Measurements from ENCODE around the gene PCBP2. TPM values are rescaled to one million over a fixed set of nuclear protein-coding genes. Genes with fewer than 3 reads are reported as not detected.

Gene PCBP2
- total and polyA plus RNA-seq, 10 of the 15 experiments (the other 5 are each of a cell fraction or from before 2014, with no cell fraction given) = 109 to 803 (median 327) TPM

DNA sequence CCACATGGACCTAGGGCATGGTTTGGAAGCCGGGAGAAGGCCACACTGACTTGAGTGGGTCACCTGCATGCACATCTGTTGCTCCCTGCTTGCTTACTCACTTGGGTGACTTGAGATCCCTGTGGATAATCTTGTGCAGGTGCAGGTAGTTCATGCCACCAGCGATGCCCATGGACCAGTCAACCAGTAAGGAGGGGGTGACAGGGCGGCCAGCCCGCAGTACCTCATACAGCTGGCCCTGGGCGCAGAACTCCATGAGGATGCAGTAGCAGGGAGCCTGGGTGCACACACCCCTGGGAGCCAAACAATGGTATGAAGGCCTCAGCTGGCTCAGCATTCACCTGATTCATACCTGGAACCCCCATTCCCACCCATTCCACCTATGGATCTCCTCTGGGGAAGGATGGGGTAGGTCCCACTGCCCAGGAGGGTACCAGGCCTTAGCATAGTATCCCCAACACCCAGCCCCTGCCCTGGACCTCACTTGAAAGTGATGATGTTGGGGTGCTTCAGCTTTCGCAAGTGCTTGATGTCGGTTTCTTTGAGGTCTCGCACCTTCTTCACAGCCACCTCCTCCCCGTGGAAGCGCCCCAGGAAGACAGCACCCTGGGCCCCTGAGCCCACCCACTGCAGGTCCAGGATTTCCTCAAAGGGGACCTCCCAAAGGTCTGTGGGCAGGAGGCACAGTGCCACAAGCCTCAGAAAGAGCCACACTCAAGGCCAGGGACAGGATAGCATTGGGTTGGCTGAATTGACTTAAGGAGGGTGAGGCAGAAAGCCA lies 34.2 kb downstream of the PCBP2 start:
- H3K4me1 ChIP-seq (ENCODE audit: control insufficient read depth, insufficient read depth, low read length) = no peaks in the 10 kb centered on the region
- BruUV-seq (replicated peaks) = no TSS peak
- no peaks in the 10 kb centered on the region for H4K20me1 ChIP-seq (ENCODE audit: control insufficient read depth, insufficient read depth)
- no peak overlapping the region for H3K4me2 ChIP-seq (ENCODE audit: control insufficient read depth, insufficient read depth)
- no peak overlapping the region for H3K9ac ChIP-seq (ENCODE audit: control insufficient read depth, insufficient read depth, low read length)
- H3K27ac ChIP-seq (ENCODE audit: control insufficient read depth, insufficient read depth) = no peak overlapping the region
- no peaks in the 10 kb centered on the region for H3K79me2 ChIP-seq (ENCODE audit: control insufficient read depth, insufficient read depth, low read length)
- in situ Hi-C loops (cut with MboI) (no loop called here), intact Hi-C loops (cut with micrococcal nuclease; ENCODE audit: unreplicated experiment) (no loop called here)
- WGBS (ENCODE audit: insufficient coverage, insufficient replicate concordance, low lambda C conversion rate, missing lambda C conversion rate) = over 99% methylated on average over 10 of the region's 10 CpGs
- POLR2A ChIA-PET = interaction anchor here (1.2 kb wide), 1 partner anchor 10 kb away, joined by 3 read pairs; no protein-coding TSS in a partner anchor
- RAD21 ChIA-PET (ENCODE audit: unreplicated experiment) = no interaction called here
- no peaks in the 10 kb centered on the region for H3K9me3 ChIP-seq (replicated peaks; ENCODE audit: control insufficient read depth, insufficient read depth, low read length)
- CTCF ChIA-PET = interaction anchor here (0.6 kb wide), 1 partner anchor 12 kb away, joined by 3 read pairs; no protein-coding TSS in a partner anchor
- ATAC-seq = no peak
- SMC1A ChIA-PET (ENCODE audit: uncharacterized antibody, unreplicated experiment) = interaction anchor here (1.0 kb wide), 1 partner anchor 9 kb away, joined by 3 read pairs; no protein-coding TSS in a partner anchor
- no peak for DNase-seq (ENCODE audit: low read depth, low spot score)
- no peaks in the 10 kb centered on the region for H3K27me3 ChIP-seq (replicated peaks in 1 of 2; ENCODE audit: control insufficient read depth in 2 of 2, insufficient read depth in 2 of 2, low read length in 1 of 2)
- peaks cover 27 to 40% of the 10 kb centered on the region in 2 experiments for H3K36me3 ChIP-seq (ENCODE audit: control insufficient read depth in 2 of 2, insufficient read depth in 2 of 2, low read length in 1 of 2)
- FAIRE-seq = no peak
- no peak overlapping the region for H2AFZ ChIP-seq (ENCODE audit: control insufficient read depth, low read depth, low read length)
- peak; percentile 55 for TF ChIP-seq POLR2A (IDR thresholded peaks at IDR 0.05; ENCODE audit: low read depth, low read length)
- TF ChIP-seq, protein P1, sequence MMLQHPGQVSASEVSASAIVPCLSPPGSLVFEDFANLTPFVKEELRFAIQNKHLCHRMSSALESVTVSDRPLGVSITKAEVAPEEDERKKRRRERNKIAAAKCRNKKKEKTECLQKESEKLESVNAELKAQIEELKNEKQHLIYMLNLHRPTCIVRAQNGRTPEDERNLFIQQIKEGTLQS (IDR thresholded peaks at IDR 0.05; ENCODE audit: borderline replicate concordance, extremely low read depth, low read depth, low read length) = no peak
- no peak overlapping the region for H3K4me3 ChIP-seq

DNA sequence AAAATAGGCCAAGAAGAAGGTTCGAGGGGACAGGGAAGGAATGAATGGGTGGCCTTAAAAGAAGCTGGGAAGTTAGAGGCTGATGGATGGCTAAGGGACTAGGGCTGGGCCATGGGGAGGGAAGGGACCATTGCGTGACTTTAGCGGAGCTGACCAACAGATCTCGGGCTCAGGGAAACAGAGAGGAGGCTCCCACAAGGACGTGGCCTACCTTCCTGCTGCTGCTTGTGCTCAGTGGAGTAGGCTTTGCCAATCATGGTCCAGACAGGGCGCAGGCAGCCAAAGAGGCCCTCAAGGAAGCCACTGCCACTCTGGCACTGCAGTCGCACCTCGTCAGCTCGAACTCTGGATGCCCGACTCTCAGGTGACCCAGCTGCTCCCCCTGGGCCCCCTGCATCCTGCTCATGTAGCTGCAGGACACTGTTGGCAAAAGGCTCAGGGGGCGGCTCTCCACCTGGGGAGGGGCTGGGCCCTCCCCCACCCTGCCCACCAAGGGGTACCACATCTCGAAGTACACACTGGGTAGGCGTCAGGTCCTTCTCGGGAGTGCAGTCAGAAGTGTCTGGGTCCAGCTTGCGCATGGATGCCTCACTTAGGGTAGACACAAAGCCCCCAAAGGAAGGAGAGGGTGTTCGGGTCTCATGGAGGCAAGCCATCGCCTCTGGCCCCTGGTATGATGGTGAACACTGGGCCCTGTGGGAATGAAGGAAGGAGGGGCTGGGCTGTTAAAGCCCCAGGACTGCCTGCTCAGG lies 35.0 kb downstream of the PCBP2 start:
- ChIA-PET CTCF (interaction anchor here (0.6 kb wide), 1 partner anchor 13 kb away, joined by 3 read pairs; no protein-coding TSS in a partner anchor), SMC1A (ENCODE audit: uncharacterized antibody, unreplicated experiment) (interaction anchor here (1.0 kb wide), 1 partner anchor 10 kb away, joined by 3 read pairs; no protein-coding TSS in a partner anchor), POLR2A (interaction anchor here (1.2 kb wide), 1 partner anchor 11 kb away, joined by 3 read pairs; no protein-coding TSS in a partner anchor), RAD21 (ENCODE audit: unreplicated experiment) (no interaction called here)
- peaks cover 22 to 38% of the 10 kb centered on the region in 2 experiments for H3K36me3 ChIP-seq (ENCODE audit: control insufficient read depth in 2 of 2, insufficient read depth in 2 of 2, low read length in 1 of 2)
- H3K4me1 ChIP-seq (ENCODE audit: control insufficient read depth, insufficient read depth, low read length) = no peaks in the 10 kb centered on the region
- BruUV-seq (replicated peaks) = no TSS peak
- H3K27me3 ChIP-seq (replicated peaks in 1 of 2; ENCODE audit: control insufficient read depth in 2 of 2, insufficient read depth in 2 of 2, low read length in 1 of 2) = no peaks in the 10 kb centered on the region
- no peak overlapping the region for H3K4me2 ChIP-seq (ENCODE audit: control insufficient read depth, insufficient read depth)
- no peak overlapping the region for H2AFZ ChIP-seq (ENCODE audit: control insufficient read depth, low read depth, low read length)
- in situ Hi-C loops (cut with MboI) (no loop called here), intact Hi-C loops (cut with micrococcal nuclease; ENCODE audit: unreplicated experiment) (no loop called here)
- FAIRE-seq (no peak), DNase-seq (ENCODE audit: low read depth, low spot score) (no peak), ATAC-seq (no peak)
- H3K27ac ChIP-seq (ENCODE audit: control insufficient read depth, insufficient read depth) = no peak overlapping the region
- H3K4me3 ChIP-seq = no peak overlapping the region
- 84% methylated on average over 16 of the region's 17 CpGs for WGBS (ENCODE audit: insufficient coverage, insufficient replicate concordance, low lambda C conversion rate, missing lambda C conversion rate)
- peak; percentile 37; the same call in 1 of the 2 replicates for TF ChIP-seq POLR2AphosphoS5 (IDR thresholded peaks at IDR 0.05; ENCODE audit: low read length)
- TF ChIP-seq POLR2AphosphoS2 (IDR thresholded peaks at IDR 0.05; ENCODE audit: low read depth, low read length) = 0 out of 2 replicates have a peak, but pooled peaks have one; percentile 53
- TF ChIP-seq POLR2A (IDR thresholded peaks at IDR 0.05; ENCODE audit: low read depth, low read length) = peak; percentile 35; the same call in 1 of the 2 replicates
- TF ChIP-seq CBX5 (IDR thresholded peaks at IDR 0.05; ENCODE audit: low read depth) = no peak
- no peak for TF ChIP-seq TAF1 (IDR thresholded peaks at IDR 0.05; ENCODE audit: borderline replicate concordance, low read depth, low read length)
- no peak for TF ChIP-seq STAT1 (conservative IDR thresholded peaks at IDR 0.05)
- no peak overlapping the region for H3K9ac ChIP-seq (ENCODE audit: control insufficient read depth, insufficient read depth, low read length)
- no peaks in the 10 kb centered on the region for H3K79me2 ChIP-seq (ENCODE audit: control insufficient read depth, insufficient read depth, low read length)
- H4K20me1 ChIP-seq (ENCODE audit: control insufficient read depth, insufficient read depth) = no peaks in the 10 kb centered on the region
- no peaks in the 10 kb centered on the region for H3K9me3 ChIP-seq (replicated peaks; ENCODE audit: control insufficient read depth, insufficient read depth, low read length)

Measured in GM12878 (cell line).